Liver (tissue), 9 donors: Measurements from ENCODE around the gene MICAL3. TPM values are rescaled to one million over a fixed set of nuclear protein-coding genes. Genes with fewer than 3 reads are reported as not detected.

Experiments used
- DNase-seq: peaks from one replicate; pipeline ENCODE4 v3.0.0-alpha.2; 2017; ENCODE audit warnings: low spot score
- H3K27ac ChIP-seq, 2 donors: one replicate each; pipeline ENCODE4 v1.7.0; 2013; ENCODE audit warnings: inconsistent platforms in 2 of 2, low read length in 2 of 2, control low read depth in 1 of 2, low read depth in 1 of 2, mild to moderate bottlenecking in 1 of 2
- H3K27me3 ChIP-seq, 4 donors: one replicate each; pipeline versions ENCODE4 v1.6.1 to v1.7.0; 2013; ENCODE audit warnings: low read length in 3 of 4, inconsistent platforms in 1 of 4, mild to moderate bottlenecking in 1 of 4, moderate library complexity in 1 of 4; ENCODE audit not compliant: control insufficient read depth in 4 of 4, insufficient read depth in 4 of 4
- H3K36me3 ChIP-seq, 4 donors: one replicate each; pipeline versions ENCODE4 v1.6.1 to v1.7.0; 2013; ENCODE audit warnings: low read length in 3 of 4, mild to moderate bottlenecking in 3 of 4, low read depth in 1 of 4, moderate library complexity in 1 of 4; ENCODE audit not compliant: control insufficient read depth in 4 of 4, insufficient read depth in 3 of 4
- H3K4me1 ChIP-seq, 4 donors: one replicate each; pipeline versions ENCODE4 v1.6.1 to v1.7.0; 2013; ENCODE audit warnings: low read length in 3 of 4, mild to moderate bottlenecking in 3 of 4, moderate library complexity in 1 of 4; ENCODE audit not compliant: control insufficient read depth in 4 of 4, insufficient read depth in 4 of 4
- H3K4me3 ChIP-seq, 3 donors: one replicate each; pipeline versions ENCODE4 v1.6.1 to v1.7.0; 2013; ENCODE audit warnings: low read length in 3 of 3, control low read depth in 1 of 3, low read depth in 1 of 3, mild to moderate bottlenecking in 1 of 3
- H3K9ac ChIP-seq, 2 donors: one replicate each; pipeline ENCODE4 v1.7.0; 2013; ENCODE audit warnings: low read length in 2 of 2, mild to moderate bottlenecking in 2 of 2, moderate library complexity in 2 of 2, control low read depth in 1 of 2, low read depth in 1 of 2
- H3K9me3 ChIP-seq, 4 donors: one replicate each; pipeline versions ENCODE4 v1.6.1 to v1.7.0; 2013; ENCODE audit warnings: low read length in 3 of 4; ENCODE audit not compliant: control insufficient read depth in 4 of 4
- EGR1 ChIP-seq, 2 donors: IDR thresholded peaks; 2 replicates each; pipeline ENCODE4 v1.6.1; 2016 to 2018; ENCODE audit warnings: antibody characterized with exemption in 2 of 2, low read depth in 2 of 2
- FOXA1 ChIP-seq: IDR thresholded peaks from 2 replicates; pipeline ENCODE4 v1.6.1; 2016; ENCODE audit warnings: antibody characterized with exemption
- FOXA2 ChIP-seq: IDR thresholded peaks from 2 replicates; pipeline ENCODE4 v1.6.1; 2016; ENCODE audit warnings: antibody characterized with exemption
- GABPA ChIP-seq, 2 donors: IDR thresholded peaks in 1 of 2; conservative IDR thresholded peaks in 1 of 2; 2 replicates each; pipeline ENCODE4 v1.6.1; 2016; ENCODE audit warnings: antibody characterized with exemption in 2 of 2, mild to moderate bottlenecking in 1 of 2, moderate library complexity in 1 of 2
- HNF4A ChIP-seq, 2 donors: conservative IDR thresholded peaks; 2 replicates each; pipeline ENCODE4 v1.6.1; 2016; ENCODE audit warnings: antibody characterized with exemption in 2 of 2, mild to moderate bottlenecking in 2 of 2
- HNF4G ChIP-seq: IDR thresholded peaks from 2 replicates; pipeline ENCODE4 v1.6.1; 2016; ENCODE audit warnings: antibody characterized with exemption
- JUND ChIP-seq, 2 donors: IDR thresholded peaks; 2 replicates each; pipeline ENCODE4 v1.6.1; 2016; ENCODE audit warnings: antibody characterized with exemption in 2 of 2
- NR2F2 ChIP-seq: IDR thresholded peaks from 2 replicates; pipeline ENCODE4 v1.6.1; 2016; ENCODE audit warnings: antibody characterized with exemption
- RAD21 ChIP-seq, 2 donors: IDR thresholded peaks; 2 replicates each; pipeline ENCODE4 v1.6.1; 2016; ENCODE audit warnings: antibody characterized with exemption in 2 of 2, mild to moderate bottlenecking in 2 of 2
- RXRA ChIP-seq, 2 donors: IDR thresholded peaks; 2 replicates each; pipeline ENCODE4 v1.6.1; 2017 to 2018; ENCODE audit warnings: antibody characterized with exemption in 2 of 2, mild to moderate bottlenecking in 1 of 2
- SP1 ChIP-seq: IDR thresholded peaks from 2 replicates; pipeline ENCODE4 v1.6.1; 2018; ENCODE audit warnings: antibody characterized with exemption, mild to moderate bottlenecking
- TAF1 ChIP-seq: conservative IDR thresholded peaks from 2 replicates; pipeline ENCODE4 v1.6.1; 2016; ENCODE audit warnings: antibody characterized with exemption, mild to moderate bottlenecking
- YY1 ChIP-seq: IDR thresholded peaks from 2 replicates; pipeline ENCODE4 v1.6.1; 2016; ENCODE audit warnings: antibody characterized with exemption, mild to moderate bottlenecking
- WGBS: extraction: QIAGEN DNeasy Blood & Tissue Kit; methylation state at CpG from one replicate; pipeline ENCODE4 v1.1.7; 2013; 5-methylcytosine and 5-hydroxymethylcytosine counted together
- polyA plus RNA-seq, 2 donors: library from polyadenylated mRNA; stranded (reverse) in 1 of 2; unstranded in 1 of 2; fragments of 200-250 nt in 1 of 2; fragments of >200 nt in 1 of 2; fragmentation: Nextera tagmentation in 1 of 2; extraction: Ambion mirVana in 1 of 2; gene quantifications; one replicate each; pipeline versions ENCODE4 v1.2.1 to v1.2.3, GENCODE V29; 2013 to 2015
- total RNA-seq, 2 donors: library from RNA; depleted of rRNA; stranded (reverse); fragments of >200 nt; gene quantifications; one replicate each; pipeline ENCODE4 v1.2.3, GENCODE V29; 2014
- TF ChIP-seq, protein P1 (sequence below): fragments of 150-350 bp; IDR thresholded peaks from 2 replicates; pipeline ENCODE4 v1.5.1; 2017; ENCODE audit warnings: improper control_type of control experiment, low read depth, low read length; ENCODE audit not compliant: missing input control
- TF ChIP-seq, protein P2 (sequence below): IDR thresholded peaks from 2 replicates; pipeline ENCODE4 v1.6.1; 2016; ENCODE audit warnings: antibody characterized with exemption
- TF ChIP-seq, protein P3 (sequence below): IDR thresholded peaks from 2 replicates; pipeline ENCODE4 v1.6.1; 2016; ENCODE audit warnings: antibody characterized with exemption
- TF ChIP-seq, protein P4 (sequence below): IDR thresholded peaks from 2 replicates; pipeline ENCODE4 v1.6.1; 2016; ENCODE audit warnings: antibody characterized with exemption, mild to moderate bottlenecking
- TF ChIP-seq, protein P5 (sequence below): IDR thresholded peaks from 2 replicates; pipeline ENCODE4 v1.6.1; 2016; ENCODE audit warnings: antibody characterized with exemption
- donor health status: healthy.
- donor health status: healthy.
- donor health status: healthy.
- donor health status: healthy.
- donor health status: healthy.

Gene MICAL3
- total and polyA plus RNA-seq, 4 donors: 6.4 to 38.4 (median 23.4) TPM

DNA sequence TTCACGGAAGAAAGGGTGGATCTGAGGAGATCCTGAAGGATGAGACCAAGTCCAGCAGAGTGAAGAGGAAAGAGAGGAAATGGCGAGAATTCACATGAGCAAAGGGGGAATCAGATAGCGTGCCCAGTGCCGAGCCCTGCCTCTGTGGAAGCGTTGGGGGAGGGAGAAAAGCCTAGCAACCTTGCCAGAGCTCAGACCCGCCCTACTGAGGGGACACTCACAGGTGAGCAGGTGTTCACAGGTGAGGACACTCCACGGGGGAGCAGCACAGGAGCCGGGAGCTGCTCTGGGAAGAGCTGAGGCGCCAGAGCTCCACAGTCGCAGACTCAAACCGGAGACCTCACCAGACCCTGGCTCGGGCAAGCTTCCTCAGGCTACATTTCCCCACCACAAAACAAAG lies 56.2 kb downstream of the MICAL3 start:
- H3K9ac ChIP-seq: no peak overlapping the region
- 93% methylated on average over 12 of the region's 12 CpGs for WGBS
- H3K36me3 ChIP-seq: no peaks in the 10 kb centered on the region
- peaks cover 12 to 22% (median 18%) of the 10 kb centered on the region in 4 donors for H3K4me1 ChIP-seq
- H3K27me3 ChIP-seq: no peaks in the 10 kb centered on the region
- DNase-seq: no peak
- no peak overlapping the region for H3K4me3 ChIP-seq
- no peak overlapping the region for H3K27ac ChIP-seq
- TF ChIP-seq JUND (IDR thresholded peaks at IDR 0.05): no peak
- no peak for TF ChIP-seq HNF4G
- TF ChIP-seq NR2F2: no peak
- TF ChIP-seq, protein P1, sequence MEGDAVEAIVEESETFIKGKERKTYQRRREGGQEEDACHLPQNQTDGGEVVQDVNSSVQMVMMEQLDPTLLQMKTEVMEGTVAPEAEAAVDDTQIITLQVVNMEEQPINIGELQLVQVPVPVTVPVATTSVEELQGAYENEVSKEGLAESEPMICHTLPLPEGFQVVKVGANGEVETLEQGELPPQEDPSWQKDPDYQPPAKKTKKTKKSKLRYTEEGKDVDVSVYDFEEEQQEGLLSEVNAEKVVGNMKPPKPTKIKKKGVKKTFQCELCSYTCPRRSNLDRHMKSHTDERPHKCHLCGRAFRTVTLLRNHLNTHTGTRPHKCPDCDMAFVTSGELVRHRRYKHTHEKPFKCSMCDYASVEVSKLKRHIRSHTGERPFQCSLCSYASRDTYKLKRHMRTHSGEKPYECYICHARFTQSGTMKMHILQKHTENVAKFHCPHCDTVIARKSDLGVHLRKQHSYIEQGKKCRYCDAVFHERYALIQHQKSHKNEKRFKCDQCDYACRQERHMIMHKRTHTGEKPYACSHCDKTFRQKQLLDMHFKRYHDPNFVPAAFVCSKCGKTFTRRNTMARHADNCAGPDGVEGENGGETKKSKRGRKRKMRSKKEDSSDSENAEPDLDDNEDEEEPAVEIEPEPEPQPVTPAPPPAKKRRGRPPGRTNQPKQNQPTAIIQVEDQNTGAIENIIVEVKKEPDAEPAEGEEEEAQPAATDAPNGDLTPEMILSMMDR: no peak
- no peak for TF ChIP-seq GABPA (IDR thresholded peaks at IDR 0.05 in 1 of 2, conservative IDR thresholded peaks at IDR 0.05 in 1 of 2)
- TF ChIP-seq, protein P2, sequence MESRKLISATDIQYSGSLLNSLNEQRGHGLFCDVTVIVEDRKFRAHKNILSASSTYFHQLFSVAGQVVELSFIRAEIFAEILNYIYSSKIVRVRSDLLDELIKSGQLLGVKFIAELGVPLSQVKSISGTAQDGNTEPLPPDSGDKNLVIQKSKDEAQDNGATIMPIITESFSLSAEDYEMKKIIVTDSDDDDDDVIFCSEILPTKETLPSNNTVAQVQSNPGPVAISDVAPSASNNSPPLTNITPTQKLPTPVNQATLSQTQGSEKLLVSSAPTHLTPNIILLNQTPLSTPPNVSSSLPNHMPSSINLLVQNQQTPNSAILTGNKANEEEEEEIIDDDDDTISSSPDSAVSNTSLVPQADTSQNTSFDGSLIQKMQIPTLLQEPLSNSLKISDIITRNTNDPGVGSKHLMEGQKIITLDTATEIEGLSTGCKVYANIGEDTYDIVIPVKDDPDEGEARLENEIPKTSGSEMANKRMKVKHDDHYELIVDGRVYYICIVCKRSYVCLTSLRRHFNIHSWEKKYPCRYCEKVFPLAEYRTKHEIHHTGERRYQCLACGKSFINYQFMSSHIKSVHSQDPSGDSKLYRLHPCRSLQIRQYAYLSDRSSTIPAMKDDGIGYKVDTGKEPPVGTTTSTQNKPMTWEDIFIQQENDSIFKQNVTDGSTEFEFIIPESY: no peak
- no peak for TF ChIP-seq SP1
- no peak for TF ChIP-seq HNF4A (conservative IDR thresholded peaks at IDR 0.05)
- no peak for TF ChIP-seq TAF1
- no peak for TF ChIP-seq FOXA1
- TF ChIP-seq YY1: no peak
- TF ChIP-seq, protein P3, sequence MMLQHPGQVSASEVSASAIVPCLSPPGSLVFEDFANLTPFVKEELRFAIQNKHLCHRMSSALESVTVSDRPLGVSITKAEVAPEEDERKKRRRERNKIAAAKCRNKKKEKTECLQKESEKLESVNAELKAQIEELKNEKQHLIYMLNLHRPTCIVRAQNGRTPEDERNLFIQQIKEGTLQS: no peak
- TF ChIP-seq, protein P4, sequence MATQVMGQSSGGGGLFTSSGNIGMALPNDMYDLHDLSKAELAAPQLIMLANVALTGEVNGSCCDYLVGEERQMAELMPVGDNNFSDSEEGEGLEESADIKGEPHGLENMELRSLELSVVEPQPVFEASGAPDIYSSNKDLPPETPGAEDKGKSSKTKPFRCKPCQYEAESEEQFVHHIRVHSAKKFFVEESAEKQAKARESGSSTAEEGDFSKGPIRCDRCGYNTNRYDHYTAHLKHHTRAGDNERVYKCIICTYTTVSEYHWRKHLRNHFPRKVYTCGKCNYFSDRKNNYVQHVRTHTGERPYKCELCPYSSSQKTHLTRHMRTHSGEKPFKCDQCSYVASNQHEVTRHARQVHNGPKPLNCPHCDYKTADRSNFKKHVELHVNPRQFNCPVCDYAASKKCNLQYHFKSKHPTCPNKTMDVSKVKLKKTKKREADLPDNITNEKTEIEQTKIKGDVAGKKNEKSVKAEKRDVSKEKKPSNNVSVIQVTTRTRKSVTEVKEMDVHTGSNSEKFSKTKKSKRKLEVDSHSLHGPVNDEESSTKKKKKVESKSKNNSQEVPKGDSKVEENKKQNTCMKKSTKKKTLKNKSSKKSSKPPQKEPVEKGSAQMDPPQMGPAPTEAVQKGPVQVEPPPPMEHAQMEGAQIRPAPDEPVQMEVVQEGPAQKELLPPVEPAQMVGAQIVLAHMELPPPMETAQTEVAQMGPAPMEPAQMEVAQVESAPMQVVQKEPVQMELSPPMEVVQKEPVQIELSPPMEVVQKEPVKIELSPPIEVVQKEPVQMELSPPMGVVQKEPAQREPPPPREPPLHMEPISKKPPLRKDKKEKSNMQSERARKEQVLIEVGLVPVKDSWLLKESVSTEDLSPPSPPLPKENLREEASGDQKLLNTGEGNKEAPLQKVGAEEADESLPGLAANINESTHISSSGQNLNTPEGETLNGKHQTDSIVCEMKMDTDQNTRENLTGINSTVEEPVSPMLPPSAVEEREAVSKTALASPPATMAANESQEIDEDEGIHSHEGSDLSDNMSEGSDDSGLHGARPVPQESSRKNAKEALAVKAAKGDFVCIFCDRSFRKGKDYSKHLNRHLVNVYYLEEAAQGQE: no peak
- TF ChIP-seq, protein P5, sequence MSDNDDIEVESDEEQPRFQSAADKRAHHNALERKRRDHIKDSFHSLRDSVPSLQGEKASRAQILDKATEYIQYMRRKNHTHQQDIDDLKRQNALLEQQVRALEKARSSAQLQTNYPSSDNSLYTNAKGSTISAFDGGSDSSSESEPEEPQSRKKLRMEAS: no peak
- TF ChIP-seq FOXA2: no peak
- no peak for TF ChIP-seq RXRA (IDR thresholded peaks at IDR 0.05)
- TF ChIP-seq EGR1 (IDR thresholded peaks at IDR 0.05; ENCODE audit: low read depth in 2 of 2): no peak
- no peak for TF ChIP-seq RAD21 (IDR thresholded peaks at IDR 0.05)
- no peaks in the 10 kb centered on the region for H3K9me3 ChIP-seq

DNA sequence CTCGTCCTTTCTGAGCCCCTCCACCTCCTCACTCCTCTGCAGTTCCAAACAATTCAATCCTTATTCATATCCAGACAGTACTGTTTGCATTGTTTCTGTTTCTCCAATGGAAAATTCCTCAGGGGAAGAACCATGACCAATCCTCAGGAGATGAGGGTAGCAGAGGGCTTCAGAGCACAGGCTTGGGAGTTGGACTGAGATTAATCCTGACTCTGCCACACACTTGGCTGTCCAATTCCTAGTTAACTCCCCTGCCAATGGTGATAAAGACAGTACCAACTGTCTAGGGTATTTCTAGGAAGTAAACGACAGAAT lies 58.0 kb downstream of the MICAL3 start:
- no peaks in the 10 kb centered on the region for H3K27me3 ChIP-seq
- DNase-seq: no peak
- no peak overlapping the region for H3K27ac ChIP-seq
- H3K4me3 ChIP-seq: no peak overlapping the region
- H3K4me1 ChIP-seq: peaks cover 0 to 5% (median 2%) of the 10 kb centered on the region in 4 donors
- no peak overlapping the region for H3K9ac ChIP-seq
- no peaks in the 10 kb centered on the region for H3K36me3 ChIP-seq
- WGBS: 98% methylated on average over 2 of the region's 2 CpGs
- no peaks in the 10 kb centered on the region for H3K9me3 ChIP-seq
- TF ChIP-seq JUND (IDR thresholded peaks at IDR 0.05) (no peak), FOXA1 (no peak), YY1 (no peak), EGR1 (IDR thresholded peaks at IDR 0.05; ENCODE audit: low read depth in 2 of 2) (no peak), HNF4A (conservative IDR thresholded peaks at IDR 0.05) (no peak)
- TF ChIP-seq, protein P2: no peak
- TF ChIP-seq, protein P4: no peak
- TF ChIP-seq, protein P3: no peak
